Hematopoietic multipotent progenitor cell treated with erythropoietin and hydrocortisone succinate and interleukin-3 and kit ligand, for 17 days (in vitro differentiated cells): ENCODE measurements around the gene MAPK10.
"Not testable (repeated sequence)": the region's sequence is repeated elsewhere in the genome, so short reads cannot be mapped to it uniquely, and the experiment has no call there.

ENCODE experiments used
- DNase-seq: peaks from one replicate; pipeline ENCODE4 v3.0.0-alpha.2; 2015; ENCODE audit warnings: low spot score

The MAPK10 gene

GRCh38 chr4:86106475-86106874 lies 253.4 kb downstream of the MAPK10 start:
- no peak for DNase-seq

- no peak for DNase-seq
Measured at GRCh38 chr4:86101841-86102240, 258.0 kb downstream of the MAPK10 start.

- DNase-seq, result no peak
Measured at GRCh38 chr4:86101410-86101809, 258.4 kb downstream of the MAPK10 start.

GRCh38 chr4:86100539-86101215 lies 259.2 kb downstream of the MAPK10 start:
- no peak for DNase-seq

- no peak for DNase-seq
Measured at GRCh38 chr4:86099348-86099747, 260.5 kb downstream of the MAPK10 start.

GRCh38 chr4:86098691-86099090 lies 261.2 kb downstream of the MAPK10 start:
- no peak for DNase-seq

- DNase-seq, result no peak
Measured at GRCh38 chr4:86096373-86096772, 263.5 kb downstream of the MAPK10 start.

GRCh38 chr4:86092684-86093083 lies 267.2 kb downstream of the MAPK10 start:
- DNase-seq, result no peak

GRCh38 chr4:86091201-86091600 lies 268.7 kb downstream of the MAPK10 start:
- DNase-seq, result no peak

- no peak for DNase-seq
Measured at GRCh38 chr4:86089781-86090323, 270.0 kb downstream of the MAPK10 start.

- no peak for DNase-seq
Measured at GRCh38 chr4:86089053-86089452, 270.8 kb downstream of the MAPK10 start.

- not testable (repeated sequence) for DNase-seq
Measured at GRCh38 chr4:86075796-86076195, 284.1 kb downstream of the MAPK10 start.

- DNase-seq, result no peak
Measured at GRCh38 chr4:86060341-86060740, 299.5 kb downstream of the MAPK10 start.

- DNase-seq, result no peak
Measured at GRCh38 chr4:86058621-86059020, 301.2 kb downstream of the MAPK10 start.

GRCh38 chr4:86055898-86056297 lies 304.0 kb downstream of the MAPK10 start:
- DNase-seq, result no peak

- DNase-seq, result no peak
Measured at GRCh38 chr4:86054286-86055032, 305.4 kb downstream of the MAPK10 start.

GRCh38 chr4:86050496-86050895 lies 309.4 kb downstream of the MAPK10 start:
- no peak for DNase-seq

GRCh38 chr4:86048426-86048825 lies 311.4 kb downstream of the MAPK10 start:
- no peak for DNase-seq

GRCh38 chr4:86044593-86044985 lies 315.3 kb downstream of the MAPK10 start:
- no peak for DNase-seq

- DNase-seq, result peak; percentile 10
Measured at GRCh38 chr4:86043755-86044592, 315.9 kb downstream of the MAPK10 start.

- no peak for DNase-seq
Measured at GRCh38 chr4:86038037-86038436, 321.8 kb downstream of the MAPK10 start.

- DNase-seq, result no peak
Measured at GRCh38 chr4:86036736-86037135, 323.1 kb downstream of the MAPK10 start.
